IMR-90 (cell line): ENCODE results near the gene SYNE1. TPM values are rescaled to one million over a fixed set of nuclear protein-coding genes. Genes with fewer than 3 reads are reported as not detected.

Source experiments
- ATAC-seq: fragments of 200-7000 bp; cut with Tn5 transposase; 2 replicates; pipeline ENCODE4 v1.9.1; 2020; ENCODE audit warnings: low read depth, mild to moderate bottlenecking, moderate library complexity
- BruUV-seq: library from RNA; stranded (reverse); fragments of 400-500 nt; replicated peaks from 2 replicates; lab custom pipeline; 2021; lab: Mats Ljungman, UMichigan
- CTCF ChIA-PET: fragments of 300-600 bp; formaldehyde crosslinking; extraction: SDS; loops from one replicate; lab custom pipeline; 2021; ENCODE audit warnings: antibody characterized with exemption; lab: Yijun Ruan, JAX
- POLR2A ChIA-PET: fragments of 300-600 bp; sonication (Branson Sonifier 250); formaldehyde crosslinking; loops from one replicate; lab custom pipeline; 2022; ENCODE audit warnings: antibody characterized with exemption; ENCODE audit not compliant: unreplicated experiment; lab: Charles Lee
- DNase-seq: peaks from one replicate; pipeline ENCODE4 v3.0.0; 2013
- H2AFZ ChIP-seq: replicated peaks from 2 replicates; pipeline ENCODE3; 2013; ENCODE audit warnings: low read length, mild to moderate bottlenecking; ENCODE audit not compliant: poor library complexity
- H2AK5ac ChIP-seq: 2 replicates; pipeline ENCODE4 v1.6.1; 2013; ENCODE audit warnings: low read depth, low read length, inconsistent platforms
- H2AK9ac ChIP-seq: replicated peaks from 2 replicates; pipeline ENCODE3; 2013; ENCODE audit warnings: mild to moderate bottlenecking, low read depth, low read length, moderate library complexity; ENCODE audit not compliant: poor library complexity
- H2BK120ac ChIP-seq: 2 replicates; pipeline ENCODE4 v1.6.1; 2013; ENCODE audit warnings: low read depth, low read length, inconsistent platforms
- H2BK15ac ChIP-seq: 3 replicates; pipeline ENCODE4 v1.6.1; 2013; ENCODE audit warnings: low read depth, low read length, inconsistent platforms
- H2BK20ac ChIP-seq: 2 replicates; pipeline ENCODE4 v1.6.1; 2013; ENCODE audit warnings: low read depth, mild to moderate bottlenecking, inconsistent platforms, low read length, moderate library complexity
- H2BK5ac ChIP-seq: 2 replicates; pipeline ENCODE4 v1.6.1; 2013; ENCODE audit warnings: mild to moderate bottlenecking, low read depth, low read length, inconsistent platforms; ENCODE audit not compliant: poor library complexity, severe bottlenecking
- H3K14ac ChIP-seq: replicated peaks from 2 replicates; pipeline ENCODE4 v1.6.1; 2013; ENCODE audit warnings: low read depth, low read length, inconsistent platforms
- H3K18ac ChIP-seq: 2 replicates; pipeline ENCODE4 v1.6.1; 2013; ENCODE audit warnings: low read depth, low read length, control low read depth
- H3K23ac ChIP-seq: 2 replicates; pipeline ENCODE4 v1.6.1; 2013; ENCODE audit warnings: low read depth, low read length, inconsistent platforms
- H3K27ac ChIP-seq: 2 replicates; pipeline ENCODE4 v1.5.1; 2013; ENCODE audit warnings: mild to moderate bottlenecking, control low read depth, low read length; ENCODE audit not compliant: insufficient read depth
- H3K27me3 ChIP-seq: 2 replicates; pipeline ENCODE4 v1.6.1; 2013; ENCODE audit warnings: low read length; ENCODE audit not compliant: control insufficient read depth, insufficient read depth
- H3K36me3 ChIP-seq: 2 replicates; pipeline ENCODE4 v1.6.1; 2013; ENCODE audit warnings: low read length, mixed read lengths; ENCODE audit not compliant: control insufficient read depth, insufficient read depth
- H3K4ac ChIP-seq: 2 replicates; pipeline ENCODE4 v1.6.1; 2013; ENCODE audit warnings: low read depth, low read length, inconsistent platforms
- H3K4me1 ChIP-seq: 2 replicates; pipeline ENCODE4 v1.6.1; 2013; ENCODE audit warnings: low read length, mixed read lengths; ENCODE audit not compliant: control insufficient read depth, insufficient read depth
- H3K4me2 ChIP-seq: 2 replicates; pipeline ENCODE4 v1.6.1; 2013; ENCODE audit warnings: low read depth, mild to moderate bottlenecking, control low read depth, low read length, moderate library complexity
- H3K4me3 ChIP-seq: 2 replicates; pipeline ENCODE4 v1.5.1; 2013; ENCODE audit warnings: low read depth, mild to moderate bottlenecking, control low read depth, low read length, moderate library complexity; ENCODE audit not compliant: insufficient read depth
- H3K56ac ChIP-seq: 2 replicates; pipeline ENCODE4 v1.6.1; 2013; ENCODE audit warnings: low read length, inconsistent platforms; ENCODE audit not compliant: insufficient read depth; ENCODE audit errors: extremely low read depth
- H3K79me1 ChIP-seq, 2 experiments: 2 replicates each; pipeline ENCODE4 v1.6.1; 2013; ENCODE audit warnings: low read length in 2 of 2, inconsistent platforms in 1 of 2, low read depth in 1 of 2
- H3K9ac ChIP-seq: 2 replicates; pipeline ENCODE4 v1.6.1; 2013; ENCODE audit warnings: low read depth, low read length, control low read depth
- H3K9me1 ChIP-seq: 2 replicates; pipeline ENCODE4 v1.6.1; 2013; ENCODE audit warnings: low read length, inconsistent platforms; ENCODE audit not compliant: insufficient read depth
- H3K9me3 ChIP-seq: 2 replicates; pipeline ENCODE4 v1.6.1; 2013; ENCODE audit warnings: low read length; ENCODE audit not compliant: control insufficient read depth, insufficient read depth
- H4K20me1 ChIP-seq: 2 replicates; pipeline ENCODE4 v1.6.1; 2013; ENCODE audit warnings: low read length, inconsistent platforms; ENCODE audit not compliant: insufficient read depth
- H4K5ac ChIP-seq: 2 replicates; pipeline ENCODE4 v1.6.1; 2013; ENCODE audit warnings: mild to moderate bottlenecking, low read depth, low read length, control low read depth
- H4K8ac ChIP-seq, 2 experiments: 2 replicates each; pipeline ENCODE4 v1.6.1; 2013; ENCODE audit warnings: low read depth in 2 of 2, low read length in 2 of 2, control low read depth in 1 of 2, inconsistent platforms in 1 of 2
- H4K91ac ChIP-seq: 2 replicates; pipeline ENCODE4 v1.6.1; 2013; ENCODE audit warnings: low read depth, low read length, inconsistent platforms; ENCODE audit not compliant: insufficient read depth
- BHLHE40 ChIP-seq: fragments of 150-350 bp; IDR thresholded peaks from 2 replicates; pipeline ENCODE4 v1.6.1; 2016; ENCODE audit warnings: mild to moderate bottlenecking, low read depth, low read length
- CEBPB ChIP-seq: IDR thresholded peaks from 2 replicates; pipeline ENCODE4 v1.6.1; 2012; ENCODE audit warnings: low read depth, low read length, improper control_type of control experiment
- CHD1 ChIP-seq: IDR thresholded peaks from 2 replicates; pipeline ENCODE4 v1.6.1; 2012; ENCODE audit warnings: low read depth, low read length, improper control_type of control experiment
- FOS ChIP-seq: fragments of 150-350 bp; IDR thresholded peaks from 2 replicates; pipeline ENCODE4 v1.6.1; 2016; ENCODE audit warnings: low read depth, low read length
- MAFK ChIP-seq: IDR thresholded peaks from 2 replicates; pipeline ENCODE4 v1.6.1; 2012; ENCODE audit warnings: low read depth, low read length, improper control_type of control experiment
- MAZ ChIP-seq: IDR thresholded peaks from 2 replicates; pipeline ENCODE4 v1.6.1; 2012; ENCODE audit warnings: low read depth, mild to moderate bottlenecking, low read length, improper control_type of control experiment, moderate library complexity, borderline replicate concordance
- NFE2L2 ChIP-seq: fragments of 150-350 bp; IDR thresholded peaks from 2 replicates; pipeline ENCODE4 v1.6.1; 2016; ENCODE audit warnings: low read depth, mild to moderate bottlenecking, low read length
- RFX5 ChIP-seq: IDR thresholded peaks from 2 replicates; pipeline ENCODE4 v1.8.0; 2012; ENCODE audit warnings: low read depth, mild to moderate bottlenecking, low read length, moderate library complexity
- WGBS, 2 experiments: methylation state at CpG; one replicate each; pipeline versions ENCODE4 v1.1.5 to v1.1.7; 2013; ENCODE audit warnings: missing lambda C conversion rate in 2 of 2; ENCODE audit not compliant: insufficient read length in 1 of 2; ENCODE audit errors: extremely low coverage in 2 of 2; 5-methylcytosine and 5-hydroxymethylcytosine counted together
- dilution Hi-C: fragments of 300-500 bp; cut with HindIII; formaldehyde crosslinking; loops from one replicate; pipeline ENCODE4 v1.14.3; 2018; ENCODE audit warnings: low sequenced_read_pairs; ENCODE audit not compliant: unreplicated experiment
- in situ Hi-C: fragments of 300-500 bp; cut with MboI; formaldehyde crosslinking; loops from 3 replicates; pipeline ENCODE4 v1.14.3; 2019; ENCODE audit warnings: low sequenced_read_pairs, inconsistent platforms, mixed read lengths
- intact Hi-C: fragments of 100-400 bp; cut with micrococcal nuclease; formaldehyde crosslinking; loops from 2 replicates; pipeline ENCODE4 v1.10.0; 2022
- polyA plus RNA-seq, 3 experiments: library from polyadenylated mRNA; depleted of rRNA; stranded (reverse); fragments of >200 nt; gene quantifications; 2 replicates each; pipeline ENCODE4 v1.2.3, GENCODE V29; 2012; ENCODE audit warnings: low replicate concordance in 1 of 3
- total RNA-seq: library from RNA; depleted of rRNA; stranded (reverse); fragments of >200 nt; gene quantifications from 2 replicates; pipeline ENCODE4 v1.2.3, GENCODE V29; 2012
- TF ChIP-seq, protein P1 (sequence below): fragments of 150-350 bp; IDR thresholded peaks from 2 replicates; pipeline ENCODE4 v1.6.1; 2016; ENCODE audit warnings: low read depth, mild to moderate bottlenecking, low read length, moderate library complexity, borderline replicate concordance

SYNE1 gene
- total and polyA plus RNA-seq, 2 of the 4 experiments (the other 2 are of a cell fraction) = 34.1 to 159 TPM

DNA sequence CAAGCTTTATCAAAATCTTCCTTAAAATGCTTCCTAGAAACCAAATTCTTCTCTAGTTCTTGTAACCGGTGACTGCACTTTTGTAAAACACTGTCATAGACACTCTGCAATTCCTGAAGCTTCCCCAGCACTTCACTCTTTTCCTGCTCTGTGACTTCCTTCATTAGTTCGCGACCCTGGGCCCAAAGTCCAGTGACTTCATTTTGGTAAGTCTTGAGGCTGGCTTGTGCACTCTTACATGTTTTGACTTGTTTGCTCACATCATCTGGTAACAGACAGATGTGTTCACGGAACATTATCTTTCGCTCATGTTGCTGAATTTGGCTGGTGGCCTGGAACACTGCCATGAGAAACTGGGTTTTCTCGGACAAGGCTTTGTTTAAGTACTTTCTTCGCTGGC lies 306.2 kb downstream of the SYNE1 start:
- Histone ChIP-seq H2BK15ac (no peak overlapping the region), H4K8ac (no peak overlapping the region), H3K4me3 (no peak overlapping the region), H4K5ac (no peak overlapping the region), H3K9ac (no peak overlapping the region), H2AFZ (no peak overlapping the region), H4K91ac (no peak overlapping the region), H3K36me3 (peaks cover 42% of the 10 kb centered on the region), H3K9me3 (no peaks in the 10 kb centered on the region), H2BK120ac (no peak overlapping the region), H3K9me1 (peaks cover 4% of the 10 kb centered on the region; the same call in 1 of the 2 replicates), H3K14ac (no peak overlapping the region), H3K56ac (no peak overlapping the region), H3K18ac (no peak overlapping the region), H2BK5ac (no peak overlapping the region), H3K4me1 (no peaks in the 10 kb centered on the region), H3K23ac (no peak overlapping the region), H3K27ac (no peak overlapping the region), H4K20me1 (no peaks in the 10 kb centered on the region), H2AK5ac (no peak overlapping the region), H2AK9ac (no peak overlapping the region), H3K4me2 (no peak overlapping the region), H3K4ac (no peak overlapping the region), H2BK20ac (no peak overlapping the region), H3K27me3 (no peaks in the 10 kb centered on the region), H3K79me1 (peaks cover 7 to 13% of the 10 kb centered on the region in 2 experiments; a peak in 3 of 4 replicates)
- no TSS peak for BruUV-seq
- ChIA-PET CTCF (no interaction called here), POLR2A (no interaction called here)
- no peak for ATAC-seq
- TF ChIP-seq, protein P1, sequence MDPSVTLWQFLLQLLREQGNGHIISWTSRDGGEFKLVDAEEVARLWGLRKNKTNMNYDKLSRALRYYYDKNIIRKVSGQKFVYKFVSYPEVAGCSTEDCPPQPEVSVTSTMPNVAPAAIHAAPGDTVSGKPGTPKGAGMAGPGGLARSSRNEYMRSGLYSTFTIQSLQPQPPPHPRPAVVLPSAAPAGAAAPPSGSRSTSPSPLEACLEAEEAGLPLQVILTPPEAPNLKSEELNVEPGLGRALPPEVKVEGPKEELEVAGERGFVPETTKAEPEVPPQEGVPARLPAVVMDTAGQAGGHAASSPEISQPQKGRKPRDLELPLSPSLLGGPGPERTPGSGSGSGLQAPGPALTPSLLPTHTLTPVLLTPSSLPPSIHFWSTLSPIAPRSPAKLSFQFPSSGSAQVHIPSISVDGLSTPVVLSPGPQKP = no peak
- TF ChIP-seq CEBPB (no peak), MAZ (no peak), CHD1 (no peak), RFX5 (no peak), BHLHE40 (no peak), MAFK (no peak), FOS (no peak), NFE2L2 (no peak)
- intact Hi-C loops = no loop called here
- 92% methylated on average over 5 of the region's 7 CpGs; no CpG with 5 or more reads in 1 of the 2 experiments for WGBS, 2 experiments
- in situ Hi-C loops = no loop called here
- dilution Hi-C loops = no loop called here
- DNase-seq = no peak
